DND-41 (cell line): ENCODE results near the gene USP7.

Source experiments
- EZH2 ChIP-seq: IDR thresholded peaks from 3 replicates; pipeline ENCODE4 v1.6.1; 2012; ENCODE audit warnings: borderline replicate concordance, low read depth, mild to moderate bottlenecking, moderate library complexity, low read length, inconsistent platforms; ENCODE audit not compliant: severe bottlenecking
- TF ChIP-seq, protein P1 (sequence below): IDR thresholded peaks from 2 replicates; pipeline ENCODE4 v1.5.1; 2012; ENCODE audit warnings: borderline replicate concordance, low read length, moderate library complexity, mild to moderate bottlenecking; ENCODE audit not compliant: poor library complexity, severe bottlenecking; ENCODE audit errors: extremely low read depth

DNA sequence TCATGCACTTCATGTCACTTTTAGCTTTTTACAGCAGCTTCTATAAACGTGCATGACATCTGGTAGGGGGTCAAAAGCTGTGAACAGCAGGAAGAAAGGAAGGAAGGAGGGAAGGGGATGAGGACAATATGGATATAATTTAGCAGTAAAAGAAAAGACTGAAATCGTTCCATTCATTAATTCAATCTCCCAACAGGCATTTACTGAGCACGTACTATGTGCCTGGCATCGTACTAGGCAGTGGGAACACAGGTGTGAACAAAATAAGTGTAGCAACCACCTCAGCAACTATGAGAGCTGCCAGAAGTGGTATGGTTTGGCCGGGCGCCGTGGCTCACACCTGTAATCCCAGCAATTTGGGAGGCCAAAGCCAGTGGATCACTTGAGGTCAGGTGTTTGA lies 19.1 kb upstream of the USP7 start:
- no peak for TF ChIP-seq EZH2
- TF ChIP-seq, protein P1, sequence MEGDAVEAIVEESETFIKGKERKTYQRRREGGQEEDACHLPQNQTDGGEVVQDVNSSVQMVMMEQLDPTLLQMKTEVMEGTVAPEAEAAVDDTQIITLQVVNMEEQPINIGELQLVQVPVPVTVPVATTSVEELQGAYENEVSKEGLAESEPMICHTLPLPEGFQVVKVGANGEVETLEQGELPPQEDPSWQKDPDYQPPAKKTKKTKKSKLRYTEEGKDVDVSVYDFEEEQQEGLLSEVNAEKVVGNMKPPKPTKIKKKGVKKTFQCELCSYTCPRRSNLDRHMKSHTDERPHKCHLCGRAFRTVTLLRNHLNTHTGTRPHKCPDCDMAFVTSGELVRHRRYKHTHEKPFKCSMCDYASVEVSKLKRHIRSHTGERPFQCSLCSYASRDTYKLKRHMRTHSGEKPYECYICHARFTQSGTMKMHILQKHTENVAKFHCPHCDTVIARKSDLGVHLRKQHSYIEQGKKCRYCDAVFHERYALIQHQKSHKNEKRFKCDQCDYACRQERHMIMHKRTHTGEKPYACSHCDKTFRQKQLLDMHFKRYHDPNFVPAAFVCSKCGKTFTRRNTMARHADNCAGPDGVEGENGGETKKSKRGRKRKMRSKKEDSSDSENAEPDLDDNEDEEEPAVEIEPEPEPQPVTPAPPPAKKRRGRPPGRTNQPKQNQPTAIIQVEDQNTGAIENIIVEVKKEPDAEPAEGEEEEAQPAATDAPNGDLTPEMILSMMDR = no peak
